NCI-H2196 (cell line): ENCODE results near the gene ATAD5.
A peak's percentile ranks its signal among the peaks of the same experiment; 100 is the strongest.
"Not testable (repeated sequence)": the region's sequence is repeated elsewhere in the genome, so short reads cannot be mapped to it uniquely, and the experiment has no call there.

Experiments used
- DNase-seq: peaks from one replicate; lab custom pipeline; 2025; ENCODE audit not compliant: unreplicated experiment; lab: John Stamatoyannopoulos, UW

Gene ATAD5

DNA sequence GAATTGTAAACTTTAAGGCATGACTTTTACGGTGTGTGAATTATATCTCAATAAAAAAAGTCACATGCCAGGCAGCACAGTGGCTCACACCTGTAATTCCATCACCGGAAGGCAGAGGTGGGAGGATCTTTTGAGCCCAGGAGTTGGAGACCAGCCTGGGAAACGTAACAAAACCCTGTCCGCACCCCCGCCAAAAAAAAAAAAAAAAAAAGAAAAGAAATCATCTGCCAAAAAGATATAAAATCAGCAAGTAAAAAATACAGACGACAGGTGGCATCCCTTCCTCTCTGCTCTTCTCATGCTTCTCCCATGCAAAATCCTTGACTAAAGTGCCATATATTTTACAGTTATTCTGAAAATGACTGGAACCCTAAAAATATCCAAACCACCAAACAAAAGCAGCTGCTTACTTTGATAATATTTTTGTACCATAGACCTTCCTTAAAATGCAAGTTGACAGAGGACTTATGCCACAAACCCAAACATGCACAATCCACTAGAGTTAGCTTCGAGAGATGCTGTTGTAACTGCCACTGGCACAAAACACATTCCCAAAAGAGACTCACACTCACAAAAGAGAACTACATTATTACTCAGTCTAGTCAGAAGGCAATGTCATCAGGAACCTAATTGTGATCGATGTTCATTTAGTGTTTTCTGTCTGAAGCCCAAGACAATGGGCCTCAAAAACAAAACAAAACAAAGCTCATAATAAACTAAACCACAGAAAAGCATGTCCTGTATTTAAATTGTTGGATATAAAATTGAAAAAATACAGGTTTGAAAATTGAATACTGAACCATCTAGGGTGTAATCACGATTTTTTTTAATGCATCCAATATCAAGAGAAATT, 9.7 kb upstream of the ATAD5 start:
- no peak for DNase-seq

DNA sequence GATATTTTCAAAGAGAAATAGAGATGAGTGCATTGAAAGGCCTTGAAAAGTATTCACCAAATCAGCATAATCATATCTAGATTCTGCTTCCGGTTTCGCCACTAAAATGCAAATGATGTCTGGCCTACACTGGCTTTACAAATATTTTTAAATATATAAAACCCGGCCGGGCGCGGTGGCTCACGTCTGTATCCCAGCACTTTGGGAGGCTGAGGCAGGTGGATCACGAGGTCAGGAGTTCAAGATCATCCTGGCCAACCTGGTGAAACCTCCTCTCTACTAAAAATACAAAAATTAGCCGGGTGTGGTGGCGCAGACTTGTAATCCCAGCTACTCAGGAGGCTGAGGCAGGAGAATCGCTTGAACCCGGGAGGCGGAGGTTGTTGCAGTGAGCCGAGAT, 8.8 kb upstream of the ATAD5 start:
- DNase-seq: not testable (repeated sequence)

DNA sequence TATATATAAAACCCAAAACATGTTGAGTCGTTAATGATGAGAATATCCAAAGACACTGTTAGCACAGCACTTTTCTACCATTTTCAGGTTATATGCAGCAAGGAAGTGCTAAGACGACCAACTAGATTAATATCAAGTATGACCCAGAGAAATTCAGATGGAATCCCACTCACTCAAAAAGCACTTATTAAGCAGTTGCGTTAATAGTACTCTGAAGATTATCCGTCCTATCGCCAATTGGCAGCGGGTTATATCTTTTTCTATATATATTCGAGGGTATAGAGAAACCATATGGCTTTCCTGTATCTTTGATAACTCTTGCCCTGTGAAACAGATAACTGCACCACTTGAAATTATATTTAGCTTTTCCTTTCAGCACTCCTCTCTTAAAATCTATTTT, 8.3 kb upstream of the ATAD5 start:
- DNase-seq: no peak

DNA sequence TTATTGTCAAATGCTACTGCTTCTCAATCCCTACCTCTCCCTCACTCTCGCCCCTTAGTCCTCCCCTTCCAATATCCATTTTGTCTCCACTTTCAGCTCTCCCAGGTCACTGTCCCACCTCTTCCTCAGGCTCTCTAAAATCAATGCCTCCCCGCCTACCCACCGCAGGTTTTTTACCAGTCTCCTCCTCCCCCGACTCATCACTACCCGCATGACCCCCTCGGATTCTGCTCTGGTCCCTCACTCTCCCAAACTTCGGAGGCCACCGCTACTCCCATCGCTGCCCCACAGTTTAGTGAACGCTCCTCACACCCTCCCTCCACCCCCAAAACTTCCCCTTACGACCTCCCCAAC, 7.8 kb upstream of the ATAD5 start:
- no peak for DNase-seq

DNA sequence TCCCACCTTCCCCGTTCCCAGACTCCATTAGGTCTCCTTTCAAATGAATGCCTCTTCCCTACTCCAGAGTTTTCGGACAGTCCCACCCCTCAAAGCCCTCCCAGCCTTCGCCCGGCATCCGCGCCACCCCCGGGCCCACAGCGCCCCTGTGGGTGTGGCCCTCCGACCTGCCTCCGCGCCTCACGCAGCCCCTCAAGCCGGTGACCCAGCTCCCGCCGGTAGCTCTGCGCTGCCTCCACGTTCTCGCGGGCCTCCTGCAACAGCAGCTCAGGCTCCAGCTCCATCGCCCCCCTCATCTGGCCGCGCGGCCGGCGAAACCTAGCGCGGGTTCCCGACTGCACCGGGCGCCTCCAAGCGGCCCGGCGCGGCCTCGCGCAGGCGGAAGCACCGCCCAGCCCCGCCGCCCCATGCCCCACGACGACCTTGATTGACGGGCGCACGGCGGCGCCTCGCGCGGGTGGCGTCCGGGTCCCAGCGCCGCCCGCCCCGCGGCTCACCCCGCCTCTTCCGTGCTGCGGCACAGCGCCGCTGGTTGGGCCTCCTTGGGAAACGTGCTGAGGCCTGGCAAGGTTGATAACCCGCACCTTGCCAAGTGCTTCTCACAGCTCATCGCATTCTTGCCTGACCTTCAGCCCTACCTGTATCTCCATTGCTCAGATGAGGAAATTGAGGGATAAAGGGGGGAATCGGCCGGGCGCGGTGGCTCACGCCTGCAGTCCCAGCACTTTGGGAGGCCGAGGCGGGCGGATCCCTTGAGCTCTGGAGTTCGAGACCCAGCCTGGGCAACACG, 7.2 kb upstream of the ATAD5 start, which contains the start of gene CRLF3:
Gene CRLF3 (minus strand): TSS at position 337 of the 790 bp plus-strand sequence. CDS start 41 bp downstream, at position 296.
- DNase-seq: peak; percentile 80

DNA sequence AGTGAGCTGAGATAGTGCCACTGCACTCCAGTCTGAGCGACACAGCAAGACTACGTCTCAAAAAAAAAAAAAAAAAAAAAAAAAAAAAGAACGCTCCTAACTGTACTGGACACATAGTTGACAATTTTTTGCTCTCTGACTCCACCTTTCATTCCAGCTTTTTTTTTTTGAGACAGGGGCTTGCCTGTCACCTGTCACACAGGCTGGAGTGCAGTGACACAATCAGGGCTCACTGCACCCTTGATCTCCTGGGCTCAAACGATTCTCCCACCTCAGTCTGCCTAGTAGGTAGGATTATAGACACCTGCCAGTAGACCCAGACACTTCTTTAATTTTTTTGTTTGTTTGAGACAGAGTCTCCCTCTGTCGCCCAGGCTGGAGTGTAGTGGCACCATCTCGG, 4.7 kb upstream of the ATAD5 start:
- no peak for DNase-seq

DNA sequence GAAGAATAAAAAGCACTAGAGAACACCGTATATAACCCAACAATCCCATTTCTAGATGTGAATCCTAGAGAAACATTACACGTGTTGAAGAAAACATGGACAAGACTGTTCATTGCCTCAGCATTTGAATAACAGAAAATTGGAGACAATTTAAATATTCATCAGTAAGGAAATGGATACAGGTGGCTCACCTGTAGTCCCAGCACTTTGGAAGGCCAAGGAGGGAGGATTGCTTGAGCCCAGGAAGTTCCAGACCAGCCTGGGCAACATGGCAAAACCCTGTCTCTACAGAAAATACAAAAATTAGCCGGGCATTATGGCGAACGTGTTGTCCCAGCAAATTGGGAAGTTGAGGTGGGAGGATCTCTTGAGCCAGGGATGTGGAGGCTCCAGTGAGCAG, 2.7 kb upstream of the ATAD5 start:
- DNase-seq: no peak

DNA sequence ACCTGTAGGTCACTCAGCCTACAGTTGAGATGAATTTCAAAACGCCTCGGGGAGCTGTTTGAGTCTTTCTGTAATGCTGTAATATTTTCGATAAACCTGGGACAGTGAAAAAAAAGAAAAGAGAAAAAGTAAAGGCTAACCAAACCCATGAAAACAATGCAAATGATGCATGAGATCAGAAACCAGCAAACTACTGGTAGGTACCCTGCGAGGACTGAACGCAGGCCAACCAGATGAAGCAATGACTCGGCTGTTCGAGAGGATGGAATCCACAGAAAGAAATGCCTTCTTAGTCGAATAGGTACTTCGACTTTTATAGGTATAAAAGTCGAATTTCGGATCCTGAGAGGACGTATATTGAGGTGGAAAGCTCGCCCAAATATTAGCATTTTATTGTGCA, 509 bp upstream of the ATAD5 start:
- DNase-seq: peak; percentile 1

DNA sequence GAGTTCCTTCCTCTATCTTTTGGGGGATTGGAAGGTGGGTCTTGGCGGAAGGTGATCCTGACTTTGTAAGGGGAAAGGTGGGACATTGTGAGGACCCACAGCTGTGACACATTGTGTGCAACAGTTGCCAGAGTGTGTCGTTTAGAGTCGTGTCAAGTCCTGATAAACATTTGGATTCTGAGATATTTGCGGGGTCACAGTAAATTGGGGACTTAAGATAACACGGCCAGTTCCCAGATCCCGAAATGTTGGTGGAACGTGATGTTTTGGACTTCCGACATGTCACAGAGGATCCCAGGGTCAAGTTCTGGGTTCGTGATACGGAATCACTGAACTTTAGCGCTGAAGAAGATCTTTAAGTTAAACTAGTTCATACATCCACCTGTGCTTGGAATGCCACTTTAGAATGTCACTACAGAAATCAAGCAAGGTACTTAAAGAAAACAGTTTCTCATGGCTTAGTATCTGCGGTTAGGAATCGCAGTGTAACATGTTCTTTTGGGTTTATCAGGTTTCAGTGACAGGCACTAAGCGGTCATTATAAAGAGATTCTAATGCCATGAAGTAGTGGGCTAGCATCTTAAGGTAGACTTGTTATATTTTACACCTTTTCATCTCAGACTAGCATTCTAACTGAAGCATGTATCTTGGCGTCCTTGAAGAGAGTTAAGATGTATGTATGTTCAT, 815 bp downstream of the ATAD5 start:
- no peak for DNase-seq

DNA sequence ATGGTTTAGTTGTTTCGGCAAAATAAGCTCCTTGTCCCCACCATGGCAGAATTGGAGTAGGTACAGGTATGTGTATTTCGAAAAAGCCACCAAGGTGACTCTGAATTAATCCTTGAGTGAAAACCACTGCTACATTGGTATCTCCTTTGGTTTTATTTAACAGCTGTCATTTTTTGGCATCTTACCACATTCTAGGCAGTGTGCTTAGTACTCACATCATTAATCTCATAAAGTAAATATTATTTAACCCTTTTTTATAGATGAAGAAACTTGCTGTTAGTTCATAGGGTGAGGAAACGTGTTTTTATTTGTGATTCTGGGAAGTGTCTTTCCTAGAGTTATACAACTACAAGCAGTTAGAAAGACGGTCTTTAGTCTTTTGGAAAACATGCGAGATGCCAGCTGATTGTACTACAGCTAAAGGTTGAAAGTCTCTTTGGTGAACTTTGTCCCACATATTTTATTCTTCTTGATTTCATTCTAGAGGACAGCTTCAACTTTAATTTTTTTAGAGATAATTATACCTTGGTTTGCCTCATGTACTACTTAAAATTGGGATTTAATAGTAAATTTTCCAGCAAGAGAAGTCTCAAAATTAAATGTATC, 6.5 kb downstream of the ATAD5 start:
- DNase-seq: no peak

DNA sequence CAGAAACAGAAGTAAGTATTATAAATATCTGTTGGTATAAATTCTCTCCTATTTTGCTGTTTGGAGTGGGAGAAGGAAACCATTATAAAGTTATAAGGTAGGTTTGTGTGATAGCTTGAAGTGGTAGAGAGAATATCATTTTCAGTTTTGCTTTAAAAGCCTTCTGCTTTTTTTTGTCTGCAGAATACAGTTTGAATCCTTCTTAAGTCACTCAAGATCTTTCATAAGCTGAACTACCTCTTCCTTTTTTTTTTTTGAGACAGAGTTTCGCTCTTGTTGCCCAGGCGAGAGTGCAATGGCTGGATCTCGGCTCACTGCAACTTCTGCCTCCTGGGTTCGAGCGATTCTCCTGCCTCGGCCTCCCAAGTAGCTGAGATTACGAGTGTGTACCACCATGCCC, 9.0 kb downstream of the ATAD5 start:
- no peak for DNase-seq

DNA sequence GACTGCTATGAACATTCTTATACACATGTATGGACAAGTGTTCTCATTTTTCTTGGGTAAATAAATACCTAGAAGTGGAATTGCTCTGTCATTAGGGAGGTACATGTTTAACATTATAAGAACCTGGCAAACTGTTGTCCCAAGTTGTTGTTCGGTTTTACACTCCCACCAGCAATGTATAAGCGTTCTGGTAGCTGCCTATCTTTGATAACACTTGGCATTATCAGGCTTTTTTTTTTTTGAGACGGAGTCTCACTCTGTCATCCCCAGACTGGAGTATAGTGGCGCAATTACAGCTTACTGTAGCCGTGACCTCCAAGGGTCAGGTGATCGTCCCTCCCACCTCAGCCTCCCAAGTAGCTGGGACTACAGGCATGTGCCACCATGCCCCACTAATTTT, 16.3 kb downstream of the ATAD5 start:
- DNase-seq: no peak

DNA sequence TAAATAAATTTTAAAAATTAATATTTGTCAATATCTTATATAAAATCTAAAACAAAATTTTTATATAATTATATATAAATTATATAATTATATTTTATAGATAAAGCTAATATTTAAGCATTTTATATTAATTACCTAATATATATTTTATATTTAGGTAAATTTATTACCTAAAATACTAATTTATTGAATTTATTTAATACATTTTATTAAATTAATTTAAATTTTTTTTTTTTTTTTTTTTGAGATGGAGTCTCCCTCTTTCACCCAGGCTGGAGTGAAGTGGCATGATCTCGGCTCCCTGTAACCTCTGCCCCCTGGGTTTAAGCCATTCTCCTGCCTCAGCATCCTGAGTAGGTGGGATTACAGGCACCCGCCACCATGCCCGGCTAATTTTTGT, 22.4 kb downstream of the ATAD5 start:
- no peak for DNase-seq

DNA sequence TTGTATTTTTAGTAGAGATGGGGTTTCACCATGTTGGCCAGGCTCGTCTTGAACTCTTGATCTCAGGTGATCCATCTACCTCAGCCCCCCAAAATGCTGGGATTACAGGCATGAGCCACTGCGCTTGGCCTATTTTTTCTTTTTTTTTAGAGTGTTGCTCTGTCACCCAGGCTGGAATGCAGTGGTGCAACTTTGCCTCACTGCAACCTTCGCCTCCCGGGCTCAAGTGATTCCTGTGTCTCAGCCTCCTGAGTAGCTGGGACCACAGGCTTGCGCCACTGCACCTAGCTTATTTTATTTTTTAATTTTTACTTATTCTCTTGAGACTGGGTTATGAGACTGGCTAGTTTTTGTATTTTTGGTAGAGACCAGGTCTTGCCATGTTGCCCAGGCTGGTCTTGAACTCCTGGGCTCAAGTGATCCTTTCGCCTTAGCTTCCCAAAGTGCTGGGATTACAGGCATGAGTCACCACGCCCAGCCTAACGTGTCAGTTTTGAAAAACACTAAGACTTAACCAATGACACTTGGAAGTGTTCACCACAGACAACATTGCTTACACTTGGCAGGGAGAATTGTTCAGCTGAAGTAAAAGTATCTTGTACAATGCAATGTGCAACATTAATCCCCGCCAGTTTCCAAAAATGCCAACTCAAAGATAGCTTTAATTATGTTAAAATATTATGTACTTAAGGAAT, 26.9 kb downstream of the ATAD5 start:
- DNase-seq: no peak

DNA sequence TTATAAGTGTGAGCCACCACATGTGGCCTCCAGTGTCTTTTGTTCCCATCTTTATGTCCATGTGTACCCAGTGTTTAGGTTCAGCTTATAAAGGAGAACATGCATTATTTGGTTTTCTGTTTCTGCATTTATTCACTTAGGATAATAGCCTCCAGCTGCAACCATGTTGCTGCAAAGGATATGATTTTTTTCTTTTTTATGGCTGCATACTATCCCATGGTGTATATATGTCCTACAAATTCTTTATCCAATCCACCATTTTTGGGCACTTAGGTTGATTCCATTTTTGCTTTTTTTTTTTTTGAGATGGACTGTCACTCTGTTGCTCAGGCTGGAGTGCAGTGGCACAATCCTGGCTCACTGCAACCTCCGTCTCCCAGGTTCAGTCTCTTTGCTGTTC, 32.9 kb downstream of the ATAD5 start:
- DNase-seq: no peak

DNA sequence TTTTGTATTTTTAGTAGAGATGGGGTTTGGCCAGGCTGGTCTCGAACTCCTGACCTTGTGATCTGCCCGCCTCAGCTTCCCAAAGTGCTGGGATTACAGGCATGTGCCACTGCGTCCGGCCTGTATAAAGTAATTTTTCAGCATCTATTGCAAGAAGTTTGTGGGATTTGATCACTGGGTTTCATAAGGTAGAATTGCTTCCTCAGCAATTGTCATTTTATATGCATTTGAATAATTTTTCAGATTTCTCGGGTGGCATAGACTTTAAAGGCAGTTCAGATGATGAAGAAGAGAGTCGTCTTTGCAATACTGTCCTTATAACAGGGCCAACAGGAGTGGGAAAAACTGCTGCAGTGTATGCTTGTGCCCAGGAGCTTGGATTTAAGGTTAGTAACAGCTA, 37.2 kb downstream of the ATAD5 start:
- DNase-seq: no peak

DNA sequence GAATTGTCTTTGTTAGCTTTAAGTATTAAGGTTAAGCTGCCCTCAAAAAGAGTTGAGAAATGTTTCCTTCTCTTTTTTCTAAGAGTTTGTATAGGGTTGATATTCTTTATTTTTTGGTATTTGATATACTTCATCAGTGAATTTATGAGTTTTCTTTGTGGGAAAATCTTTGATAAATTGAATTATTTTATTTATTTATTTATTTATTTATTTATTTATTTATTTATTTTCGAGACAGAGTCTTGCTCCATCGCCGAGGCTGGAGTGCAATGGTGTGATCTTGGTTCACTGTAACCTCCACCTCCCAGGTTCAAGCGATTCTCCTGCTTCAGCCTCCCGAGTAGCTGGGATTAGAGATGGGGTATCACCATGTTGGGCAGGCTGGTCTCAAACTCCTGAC, 54.4 kb downstream of the ATAD5 start:
- DNase-seq: no peak

DNA sequence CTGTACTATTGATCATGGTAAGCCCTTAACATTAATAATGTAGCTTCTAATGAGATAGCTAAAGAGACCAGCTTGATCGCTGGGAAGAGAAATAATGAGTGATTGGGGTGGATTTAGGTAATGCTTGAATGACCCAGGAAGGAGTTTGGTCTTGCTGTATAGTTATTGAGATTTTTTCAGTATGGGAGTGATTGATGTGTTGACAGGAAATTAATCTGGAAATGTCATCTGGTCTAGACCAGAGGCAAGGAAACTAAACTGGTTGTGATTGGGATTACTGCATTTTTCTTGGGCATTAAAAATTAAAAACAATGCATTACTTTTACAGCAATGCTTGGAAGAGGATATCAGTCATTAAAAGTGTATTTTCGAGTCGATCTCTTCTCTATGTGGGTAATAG, 62.5 kb downstream of the ATAD5 start:
- no peak for DNase-seq

DNA sequence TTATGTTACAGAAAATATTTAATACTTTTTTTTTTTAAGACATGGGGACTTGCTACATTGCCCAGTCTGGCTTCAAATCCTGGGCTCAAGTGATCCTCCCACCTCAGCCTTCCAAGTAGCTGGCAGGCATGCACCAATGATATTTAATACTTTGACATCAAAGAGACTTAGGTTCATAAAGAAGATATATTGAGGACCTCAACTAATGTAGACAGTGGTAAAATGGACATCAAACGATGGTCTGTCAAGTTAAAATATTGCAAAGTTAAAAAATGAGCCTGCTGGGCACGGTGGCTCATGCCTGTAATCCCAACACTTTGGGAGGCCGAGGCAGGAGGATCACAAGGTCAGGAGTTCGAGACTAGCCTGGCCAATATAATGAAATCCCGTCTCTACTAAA, 65.5 kb downstream of the ATAD5 start:
- DNase-seq: no peak

DNA sequence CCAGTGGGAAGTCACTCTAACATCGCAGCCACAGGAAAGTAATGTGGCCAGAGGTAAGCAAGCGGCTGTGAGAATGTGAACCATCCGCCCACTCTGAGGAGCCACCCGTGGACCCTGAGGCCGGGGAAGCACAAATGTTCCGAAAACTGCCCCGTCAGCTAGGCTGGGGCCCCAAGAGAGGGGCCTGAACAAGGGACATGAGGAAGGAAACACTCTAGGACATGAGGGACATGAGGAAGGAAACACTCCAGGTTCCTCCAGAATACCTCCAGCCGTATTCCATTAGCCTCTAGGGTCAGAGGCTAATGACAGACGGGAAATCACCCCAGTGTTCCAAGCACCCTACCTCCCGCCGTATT, 74.0 kb downstream of the ATAD5 start:
- DNase-seq: no peak
